Prostate gland (tissue), 2 donors: Measurements from ENCODE around the gene PAQR5. TPM values are rescaled to one million over a fixed set of nuclear protein-coding genes. Genes with fewer than 3 reads are reported as not detected.

Experiments used
- DNase-seq: peaks from one replicate; pipeline ENCODE4 v3.0.0-alpha.2; 2019; ENCODE audit warnings: low spot score
- H3K27ac ChIP-seq, 2 donors: fragments of 200-600 bp; sonication (generic); 2 replicates each; pipeline ENCODE4 v1.5.1; 2017 to 2019
- H3K27me3 ChIP-seq: fragments of 200-600 bp; sonication (generic); replicated peaks from 2 replicates; pipeline ENCODE4 v1.5.1; 2019; ENCODE audit not compliant: insufficient read depth
- H3K36me3 ChIP-seq, 2 donors: fragments of 200-600 bp; sonication (generic); 1 replicate in 1 of 2; 2 replicates in 1 of 2; pipeline versions ENCODE4 v1.5.1 to v1.8.1; 2017 to 2019
- H3K4me1 ChIP-seq: fragments of 200-600 bp; sonication (generic); replicated peaks from 2 replicates; pipeline ENCODE4 v1.5.1; 2019
- H3K4me3 ChIP-seq, 2 donors: fragments of 200-600 bp; sonication (generic); 2 replicates each; pipeline ENCODE4 v1.5.1; 2017 to 2019
- H3K9me3 ChIP-seq: fragments of 200-600 bp; sonication (generic); 2 replicates; pipeline ENCODE4 v1.5.1; 2017
- POLR2A ChIP-seq: fragments of 450-650 bp; IDR thresholded peaks from one replicate; pipeline ENCODE4 v1.6.1; 2016; ENCODE audit warnings: antibody characterized with exemption, mild to moderate bottlenecking
- POLR2AphosphoS5 ChIP-seq: sonication (generic); formaldehyde crosslinking; IDR thresholded peaks from one replicate; pipeline ENCODE4 v1.6.1; 2017; ENCODE audit warnings: antibody characterized with exemption
- WGBS: methylation state at CpG from one replicate; pipeline ENCODE4 v1.1.5; 2018; 5-methylcytosine and 5-hydroxymethylcytosine counted together
- intact Hi-C: fragments of 100-400 bp; cut with DNase I; formaldehyde crosslinking; loops from one replicate; pipeline ENCODE4 v1.14.2; 2022
- total RNA-seq, 2 donors: library from RNA; depleted of rRNA; stranded (reverse); fragments of >200 nt; gene quantifications; one replicate each; pipeline ENCODE4 v1.1.0, GENCODE V29; 2016
- TF ChIP-seq, protein P1 (sequence below), 4 experiments: fragments of 200-600 bp in 2 of 4; fragments of 450-650 bp in 2 of 4; sonication (generic) in 2 of 4; IDR thresholded peaks; 1 replicate in 3 of 4; 2 replicates in 1 of 4; pipeline ENCODE4 v1.5.1; 2016 to 2019; ENCODE audit warnings: antibody characterized with exemption in 4 of 4, mild to moderate bottlenecking in 2 of 4, moderate library complexity in 2 of 4

The PAQR5 gene
- total RNA-seq, 2 donors from 2014 or later: 0.17 to 1.2 TPM

DNA sequence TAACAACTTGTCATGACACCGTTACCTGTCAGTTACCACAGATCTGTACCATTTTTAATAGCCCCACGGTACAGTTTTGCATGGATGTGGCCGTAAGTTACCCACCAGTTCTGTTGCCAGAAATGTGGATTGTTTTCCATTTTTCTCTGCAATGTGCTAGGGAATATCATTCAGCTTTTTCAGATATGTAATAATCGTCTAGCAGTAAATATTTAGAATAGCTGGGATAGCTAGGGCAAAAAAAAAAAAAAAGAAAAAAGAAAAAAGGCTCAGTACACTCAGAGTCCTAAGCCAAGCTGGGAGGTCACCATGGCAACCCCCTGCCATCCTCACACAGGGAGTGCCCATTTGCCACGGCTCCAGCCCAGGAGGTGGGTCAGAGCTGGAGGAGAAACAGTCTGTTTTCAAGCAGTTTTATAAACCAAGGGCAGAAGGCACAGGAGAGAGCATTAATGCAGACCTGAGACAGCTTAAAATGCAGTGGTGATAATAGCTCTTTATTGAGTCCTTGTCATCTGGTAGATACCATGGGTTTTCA lies 25.2 kb downstream of the PAQR5 start:
- H3K27me3 ChIP-seq: no peaks in the 10 kb centered on the region
- no peaks in the 10 kb centered on the region for H3K36me3 ChIP-seq
- DNase-seq: no peak
- intact Hi-C loops: no loop called here
- no peak overlapping the region for H3K27ac ChIP-seq
- H3K4me1 ChIP-seq: no peaks in the 10 kb centered on the region
- TF ChIP-seq POLR2A (no peak), POLR2AphosphoS5 (no peak)
- TF ChIP-seq, protein P1, sequence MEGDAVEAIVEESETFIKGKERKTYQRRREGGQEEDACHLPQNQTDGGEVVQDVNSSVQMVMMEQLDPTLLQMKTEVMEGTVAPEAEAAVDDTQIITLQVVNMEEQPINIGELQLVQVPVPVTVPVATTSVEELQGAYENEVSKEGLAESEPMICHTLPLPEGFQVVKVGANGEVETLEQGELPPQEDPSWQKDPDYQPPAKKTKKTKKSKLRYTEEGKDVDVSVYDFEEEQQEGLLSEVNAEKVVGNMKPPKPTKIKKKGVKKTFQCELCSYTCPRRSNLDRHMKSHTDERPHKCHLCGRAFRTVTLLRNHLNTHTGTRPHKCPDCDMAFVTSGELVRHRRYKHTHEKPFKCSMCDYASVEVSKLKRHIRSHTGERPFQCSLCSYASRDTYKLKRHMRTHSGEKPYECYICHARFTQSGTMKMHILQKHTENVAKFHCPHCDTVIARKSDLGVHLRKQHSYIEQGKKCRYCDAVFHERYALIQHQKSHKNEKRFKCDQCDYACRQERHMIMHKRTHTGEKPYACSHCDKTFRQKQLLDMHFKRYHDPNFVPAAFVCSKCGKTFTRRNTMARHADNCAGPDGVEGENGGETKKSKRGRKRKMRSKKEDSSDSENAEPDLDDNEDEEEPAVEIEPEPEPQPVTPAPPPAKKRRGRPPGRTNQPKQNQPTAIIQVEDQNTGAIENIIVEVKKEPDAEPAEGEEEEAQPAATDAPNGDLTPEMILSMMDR (IDR thresholded peaks at IDR 0.05): no peak
- no peak overlapping the region for H3K4me3 ChIP-seq
- H3K9me3 ChIP-seq: no peaks in the 10 kb centered on the region
- 15% methylated on average over 5 of the region's 5 CpGs for WGBS

DNA sequence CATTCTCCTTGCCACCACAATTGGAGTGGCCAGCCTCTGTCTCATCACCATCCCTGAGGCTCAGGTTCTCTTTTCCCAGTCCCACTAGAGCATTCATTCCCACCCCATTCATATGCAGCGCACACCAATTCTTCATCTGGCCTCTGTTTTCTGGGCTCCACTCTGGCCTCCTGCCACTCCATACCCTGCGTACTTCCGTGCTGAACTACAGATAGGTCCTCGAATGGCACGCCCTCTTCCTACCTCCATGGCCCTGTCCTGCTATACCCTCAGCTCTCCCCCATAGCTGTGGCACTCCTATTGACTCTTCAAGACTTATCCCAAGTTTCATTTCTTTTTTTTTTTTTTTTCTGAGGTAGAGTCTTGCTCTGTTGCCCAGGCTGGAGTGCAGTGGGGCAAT lies 25.9 kb downstream of the PAQR5 start:
- DNase-seq: no peak
- H3K9me3 ChIP-seq: no peaks in the 10 kb centered on the region
- 95% methylated on average over 5 of the region's 5 CpGs for WGBS
- intact Hi-C loops: no loop called here
- no peak for TF ChIP-seq POLR2AphosphoS5
- TF ChIP-seq, protein P1 (IDR thresholded peaks at IDR 0.05): no peak
- no peaks in the 10 kb centered on the region for H3K36me3 ChIP-seq
- no peak overlapping the region for H3K27ac ChIP-seq
- H3K4me3 ChIP-seq: no peak overlapping the region
- H3K27me3 ChIP-seq: no peaks in the 10 kb centered on the region
- H3K4me1 ChIP-seq: no peaks in the 10 kb centered on the region

DNA sequence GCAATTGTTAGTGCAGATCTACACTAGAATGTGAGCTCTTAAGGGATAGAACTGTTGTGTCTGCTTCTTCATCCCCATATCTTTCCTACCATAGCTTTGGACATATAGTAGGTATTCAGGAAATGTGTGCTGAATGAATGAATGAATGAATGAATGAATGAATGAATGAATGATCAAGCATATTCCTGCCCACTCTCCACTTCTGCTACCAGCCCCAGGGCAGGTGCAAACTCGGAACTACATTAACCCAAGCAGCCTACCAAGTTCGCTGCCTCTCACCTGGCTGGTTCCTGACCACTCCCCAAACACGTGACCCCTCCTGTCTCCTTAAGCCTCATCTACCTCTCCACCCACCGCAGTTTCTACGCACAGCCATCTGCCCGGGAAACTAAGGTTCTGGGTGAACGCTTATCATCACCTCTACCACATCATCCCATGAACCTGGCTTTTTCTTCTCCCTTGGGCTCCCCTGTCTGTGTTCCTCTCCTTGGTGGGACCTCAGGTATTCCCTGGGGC lies 26.8 kb downstream of the PAQR5 start:
- H3K27me3 ChIP-seq: no peaks in the 10 kb centered on the region
- no peak overlapping the region for H3K4me3 ChIP-seq
- DNase-seq: no peak
- H3K27ac ChIP-seq: no peak overlapping the region
- H3K9me3 ChIP-seq: no peaks in the 10 kb centered on the region
- H3K36me3 ChIP-seq: no peaks in the 10 kb centered on the region
- H3K4me1 ChIP-seq: no peaks in the 10 kb centered on the region
- WGBS: 73% methylated on average over 7 of the region's 7 CpGs
- TF ChIP-seq, protein P1 (IDR thresholded peaks at IDR 0.05): no peak
- TF ChIP-seq POLR2AphosphoS5 (no peak), POLR2A (no peak)
- intact Hi-C loops: no loop called here

DNA sequence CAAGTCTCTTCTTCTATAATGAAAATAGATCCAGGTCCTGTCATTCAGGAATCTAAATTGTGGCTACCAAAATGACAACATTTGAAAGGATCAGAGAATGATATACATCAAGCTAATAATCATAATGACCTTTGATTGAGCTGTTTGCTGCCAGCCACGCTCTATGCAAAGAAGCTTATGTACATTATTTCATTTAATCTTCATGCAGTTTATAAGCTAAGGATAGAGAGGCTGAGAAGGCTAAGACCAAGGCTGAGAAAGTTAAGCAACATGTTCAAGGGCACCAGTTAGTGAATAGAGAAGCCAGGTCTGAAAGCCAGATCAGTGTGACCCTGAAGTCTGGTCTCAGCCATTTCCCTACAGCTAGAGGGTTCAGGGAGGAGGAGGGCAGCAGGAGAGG lies 29.4 kb downstream of the PAQR5 start:
- intact Hi-C loops: no loop called here
- Histone ChIP-seq H3K4me3 (no peak overlapping the region), H3K36me3 (no peaks in the 10 kb centered on the region), H3K27ac (no peak overlapping the region), H3K27me3 (no peaks in the 10 kb centered on the region), H3K9me3 (no peaks in the 10 kb centered on the region), H3K4me1 (no peaks in the 10 kb centered on the region)
- no peak for TF ChIP-seq POLR2A
- TF ChIP-seq, protein P1 (IDR thresholded peaks at IDR 0.05): no peak
- no peak for TF ChIP-seq POLR2AphosphoS5
- no peak for DNase-seq
- WGBS: 87% methylated on average over 1 of the region's 1 CpG

DNA sequence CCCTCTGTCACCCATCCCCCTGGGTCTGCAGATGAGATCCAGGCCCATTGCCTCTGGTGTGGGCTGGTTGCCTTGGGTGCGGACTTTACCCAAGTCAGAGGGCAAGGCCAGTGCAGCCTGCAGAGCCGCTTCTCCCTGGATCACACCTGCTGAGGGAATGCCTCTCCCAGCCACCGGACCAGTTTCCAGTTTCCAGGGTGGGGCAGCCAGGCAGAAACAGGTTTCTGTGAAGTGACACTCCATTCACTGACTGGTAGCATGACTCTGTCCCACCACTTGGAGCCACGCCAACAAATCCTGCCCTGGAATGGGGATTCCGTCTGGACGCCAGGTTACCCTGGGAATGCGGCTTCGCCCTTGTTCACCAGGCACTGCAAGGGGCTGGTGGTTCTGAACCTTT lies 30.0 kb downstream of the PAQR5 start:
- H3K27me3 ChIP-seq: no peaks in the 10 kb centered on the region
- intact Hi-C loops: no loop called here
- TF ChIP-seq POLR2AphosphoS5 (no peak), POLR2A (no peak)
- TF ChIP-seq, protein P1 (IDR thresholded peaks at IDR 0.05): no peak
- DNase-seq: no peak
- no peaks in the 10 kb centered on the region for H3K4me1 ChIP-seq
- no peaks in the 10 kb centered on the region for H3K36me3 ChIP-seq
- H3K9me3 ChIP-seq: no peaks in the 10 kb centered on the region
- 78% methylated on average over 8 of the region's 8 CpGs for WGBS
- no peak overlapping the region for H3K4me3 ChIP-seq
- no peak overlapping the region for H3K27ac ChIP-seq
